ENCODE results near the gene RIT2. TPM values are rescaled to one million over a fixed set of nuclear protein-coding genes. Genes with fewer than 3 reads are reported as not detected.

The RIT2 gene
- total RNA-seq, 1 donor from 2014 or later = not detected

DNA sequence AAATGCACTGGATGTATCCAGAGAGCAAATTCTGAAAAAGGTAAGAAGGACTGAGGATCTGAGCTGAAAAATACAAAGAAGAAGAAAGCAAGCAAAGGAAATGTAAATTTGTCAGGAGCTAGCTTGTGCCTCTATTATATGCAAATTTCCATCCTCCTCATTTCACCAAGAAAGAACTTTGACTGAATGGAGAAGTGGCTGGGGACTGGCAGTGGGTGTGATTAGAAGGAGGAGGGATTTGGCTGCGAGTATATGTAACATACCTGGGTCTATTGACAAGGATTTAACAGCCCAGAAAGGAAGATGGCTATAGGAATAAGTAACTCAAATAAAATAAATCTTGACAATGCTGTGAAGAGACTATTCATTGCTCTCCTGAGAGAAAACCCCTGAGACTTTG, 19.4 kb upstream of the RIT2 start:
- peaks cover 10% of the 10 kb centered on the region for H3K9me3 Mint-ChIP-seq
- DNase-seq (ENCODE audit: low spot score in 2 of 2, unreplicated experiment in 2 of 2) = no peak

GRCh38 chr18:43130716-43131260, 15.3 kb upstream of the RIT2 start:
- H3K27ac Mint-ChIP-seq = no peak overlapping the region
- no peaks in the 10 kb centered on the region for H3K9me3 Mint-ChIP-seq
- H3K4me1 Mint-ChIP-seq = peaks cover 5% of the 10 kb centered on the region
- TF ChIP-seq, protein P1, sequence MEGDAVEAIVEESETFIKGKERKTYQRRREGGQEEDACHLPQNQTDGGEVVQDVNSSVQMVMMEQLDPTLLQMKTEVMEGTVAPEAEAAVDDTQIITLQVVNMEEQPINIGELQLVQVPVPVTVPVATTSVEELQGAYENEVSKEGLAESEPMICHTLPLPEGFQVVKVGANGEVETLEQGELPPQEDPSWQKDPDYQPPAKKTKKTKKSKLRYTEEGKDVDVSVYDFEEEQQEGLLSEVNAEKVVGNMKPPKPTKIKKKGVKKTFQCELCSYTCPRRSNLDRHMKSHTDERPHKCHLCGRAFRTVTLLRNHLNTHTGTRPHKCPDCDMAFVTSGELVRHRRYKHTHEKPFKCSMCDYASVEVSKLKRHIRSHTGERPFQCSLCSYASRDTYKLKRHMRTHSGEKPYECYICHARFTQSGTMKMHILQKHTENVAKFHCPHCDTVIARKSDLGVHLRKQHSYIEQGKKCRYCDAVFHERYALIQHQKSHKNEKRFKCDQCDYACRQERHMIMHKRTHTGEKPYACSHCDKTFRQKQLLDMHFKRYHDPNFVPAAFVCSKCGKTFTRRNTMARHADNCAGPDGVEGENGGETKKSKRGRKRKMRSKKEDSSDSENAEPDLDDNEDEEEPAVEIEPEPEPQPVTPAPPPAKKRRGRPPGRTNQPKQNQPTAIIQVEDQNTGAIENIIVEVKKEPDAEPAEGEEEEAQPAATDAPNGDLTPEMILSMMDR (IDR thresholded peaks at IDR 0.05; ENCODE audit: unreplicated experiment) = no peak
- H3K27me3 Mint-ChIP-seq (ENCODE audit: low read depth) = no peaks in the 10 kb centered on the region
- no peaks in the 10 kb centered on the region for H3K36me3 Mint-ChIP-seq
- H3K4me3 Mint-ChIP-seq = no peak overlapping the region
- no peak for DNase-seq (ENCODE audit: low spot score in 2 of 2, unreplicated experiment in 2 of 2)

More for the DNA sequence above, 19.4 kb upstream of the RIT2 start:
- H3K36me3 Mint-ChIP-seq = peaks cover 8% of the 10 kb centered on the region
- H3K4me1 Mint-ChIP-seq = peaks cover 4% of the 10 kb centered on the region
- H3K27me3 Mint-ChIP-seq (ENCODE audit: low read depth) = no peaks in the 10 kb centered on the region
- no peak overlapping the region for H3K27ac Mint-ChIP-seq
- TF ChIP-seq, protein P1 (IDR thresholded peaks at IDR 0.05; ENCODE audit: unreplicated experiment) = no peak
- H3K4me3 Mint-ChIP-seq = no peak overlapping the region

- no peaks in the 10 kb centered on the region for H3K36me3 Mint-ChIP-seq
- H3K9me3 Mint-ChIP-seq = no peaks in the 10 kb centered on the region
- H3K27ac Mint-ChIP-seq = no peak overlapping the region
- no peak overlapping the region for H3K4me3 Mint-ChIP-seq
- no peak for DNase-seq (ENCODE audit: low spot score in 2 of 2, unreplicated experiment in 2 of 2)
- peaks cover 5% of the 10 kb centered on the region for H3K4me1 Mint-ChIP-seq
- TF ChIP-seq, protein P1 (IDR thresholded peaks at IDR 0.05; ENCODE audit: unreplicated experiment) = no peak
- H3K27me3 Mint-ChIP-seq (ENCODE audit: low read depth) = no peaks in the 10 kb centered on the region
Measured at GRCh38 chr18:43129946-43130524, 14.6 kb upstream of the RIT2 start.

DNA sequence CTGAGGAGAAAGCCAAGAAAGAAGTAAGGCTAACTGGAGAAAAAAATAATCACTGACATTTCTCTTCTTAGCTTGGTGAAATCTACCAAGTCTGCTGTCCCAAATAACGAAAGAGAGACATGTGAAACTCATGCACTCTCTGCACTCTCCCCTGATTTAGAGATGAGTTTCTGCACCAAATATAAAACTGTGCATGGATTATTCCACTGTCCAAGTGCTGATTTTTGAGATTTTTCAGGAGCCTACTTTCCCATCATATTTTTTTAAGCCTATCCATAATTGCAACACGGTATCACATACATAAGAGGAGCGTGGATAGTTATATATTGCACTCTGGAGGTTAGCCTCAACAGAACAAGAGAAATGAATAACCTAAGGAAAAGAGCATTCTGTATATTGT, 10.0 kb upstream of the RIT2 start:
- H3K27ac Mint-ChIP-seq = no peak overlapping the region
- no peaks in the 10 kb centered on the region for H3K36me3 Mint-ChIP-seq
- peaks cover 1% of the 10 kb centered on the region for H3K4me1 Mint-ChIP-seq
- TF ChIP-seq, protein P1 (IDR thresholded peaks at IDR 0.05; ENCODE audit: unreplicated experiment) = no peak
- no peaks in the 10 kb centered on the region for H3K9me3 Mint-ChIP-seq
- no peaks in the 10 kb centered on the region for H3K27me3 Mint-ChIP-seq (ENCODE audit: low read depth)
- H3K4me3 Mint-ChIP-seq = no peak overlapping the region
- no peak for DNase-seq (ENCODE audit: low spot score in 2 of 2, unreplicated experiment in 2 of 2)

DNA sequence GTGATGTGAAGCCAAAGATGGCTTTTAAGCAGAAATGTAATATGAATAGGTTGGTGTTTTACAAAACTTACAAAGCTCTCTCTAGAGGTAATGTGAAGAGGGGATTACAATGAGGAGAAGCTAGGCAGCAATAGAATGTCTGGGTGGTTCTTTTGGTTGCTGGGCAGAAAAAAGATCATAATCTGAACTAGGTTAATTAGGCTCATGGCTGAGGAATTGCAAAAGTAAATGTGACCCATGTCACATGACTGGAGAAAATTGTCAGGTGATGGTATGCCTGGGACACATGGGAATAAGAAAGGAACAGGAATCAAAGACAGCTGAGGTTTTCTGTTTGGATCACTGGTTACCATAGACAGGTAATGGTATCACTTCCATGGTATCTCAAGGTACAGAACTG, 7.5 kb upstream of the RIT2 start:
- H3K27me3 Mint-ChIP-seq (ENCODE audit: low read depth) = no peaks in the 10 kb centered on the region
- no peak overlapping the region for H3K4me3 Mint-ChIP-seq
- TF ChIP-seq, protein P1 (IDR thresholded peaks at IDR 0.05; ENCODE audit: unreplicated experiment) = no peak
- H3K27ac Mint-ChIP-seq = no peak overlapping the region
- no peak for DNase-seq (ENCODE audit: low spot score in 2 of 2, unreplicated experiment in 2 of 2)
- no peaks in the 10 kb centered on the region for H3K36me3 Mint-ChIP-seq
- H3K4me1 Mint-ChIP-seq = peaks cover 1% of the 10 kb centered on the region
- no peaks in the 10 kb centered on the region for H3K9me3 Mint-ChIP-seq

Data from mesothelial cell of epicardium (in vitro differentiated cells).